ENCODE data around the gene MGAT5B.
"Not testable (repeated sequence)": the region's sequence is repeated elsewhere in the genome, so short reads cannot be mapped to it uniquely, and the experiment has no call there.

- TF ChIP-seq CTCF (conservative IDR thresholded peaks at IDR 0.05); EZH2 (IDR thresholded peaks at IDR 0.05; ENCODE audit: low read depth): not testable (repeated sequence)
Measured at GRCh38 chr17:76970228-76970627, 102.0 kb downstream of the MGAT5B start.

Data from PC-9 (cell line).